Measurements from ENCODE around the gene MYO3B.

DNA sequence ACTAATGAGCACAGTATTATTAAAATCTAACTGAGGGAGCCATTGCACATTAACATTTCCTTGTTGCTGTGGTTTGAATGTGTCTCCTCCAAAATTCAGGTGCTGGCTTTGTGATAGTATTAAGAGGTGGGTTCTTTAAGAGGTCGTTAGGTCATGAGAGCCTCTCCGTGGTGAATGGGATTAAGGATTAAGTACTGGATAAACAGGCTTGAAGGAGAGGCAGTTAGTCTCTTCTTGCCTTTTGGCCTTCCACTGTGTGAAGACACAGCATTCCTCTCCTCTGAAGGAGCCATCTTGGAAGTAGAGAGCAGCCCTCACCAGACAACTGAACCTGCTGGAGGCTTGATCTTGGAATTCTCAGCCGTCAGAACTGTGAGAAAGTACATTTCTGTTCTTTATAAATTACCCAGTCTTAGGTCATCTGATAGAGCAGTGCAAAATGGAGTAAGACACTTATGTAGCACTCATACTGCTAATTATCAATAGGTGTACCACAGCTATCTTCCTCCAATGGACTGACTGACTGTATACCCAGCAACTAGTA, 182.7 kb downstream of the MYO3B start:
- no peak for TF ChIP-seq POLR2A (IDR thresholded peaks at IDR 0.05; ENCODE audit: low read depth, low read length)
- no peak for TF ChIP-seq POLR2AphosphoS5 (IDR thresholded peaks at IDR 0.05; ENCODE audit: low read depth, low read length)
- TF ChIP-seq TAF1 (IDR thresholded peaks at IDR 0.05; ENCODE audit: low read depth, low read length) = no peak
- TF ChIP-seq SPI1 (IDR thresholded peaks at IDR 0.05; ENCODE audit: low read depth, low read length) = no peak

Data from GM12891 (cell line).